SIG-M5 (cell line): ENCODE data around the gene LANCL1.
"Not testable (repeated sequence)": the region's sequence is repeated elsewhere in the genome, so short reads cannot be mapped to it uniquely, and the experiment has no call there.

ENCODE experiments used
- DNase-seq: peaks from one replicate; lab custom pipeline; 2025; lab: John Stamatoyannopoulos, UW

LANCL1 gene

DNA sequence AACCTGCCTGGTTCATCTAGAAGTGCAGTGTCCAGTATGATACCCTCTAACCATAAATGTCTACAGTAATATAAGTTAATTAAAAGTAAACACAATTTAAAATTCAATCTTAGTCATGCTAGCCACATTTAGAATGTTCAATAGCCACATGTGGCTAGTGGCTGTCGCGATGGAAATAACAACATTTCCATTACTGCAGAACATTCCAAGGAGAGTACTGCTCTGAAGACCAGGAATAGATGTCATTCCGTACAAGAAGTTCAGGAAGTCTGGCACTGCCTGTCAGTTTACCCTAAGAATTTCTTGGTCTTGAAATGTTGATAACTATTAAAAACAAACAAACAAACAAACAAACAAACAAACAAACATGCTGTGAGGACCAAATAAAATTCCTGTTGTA lies 17.2 kb downstream of the LANCL1 start:
- DNase-seq = no peak

DNA sequence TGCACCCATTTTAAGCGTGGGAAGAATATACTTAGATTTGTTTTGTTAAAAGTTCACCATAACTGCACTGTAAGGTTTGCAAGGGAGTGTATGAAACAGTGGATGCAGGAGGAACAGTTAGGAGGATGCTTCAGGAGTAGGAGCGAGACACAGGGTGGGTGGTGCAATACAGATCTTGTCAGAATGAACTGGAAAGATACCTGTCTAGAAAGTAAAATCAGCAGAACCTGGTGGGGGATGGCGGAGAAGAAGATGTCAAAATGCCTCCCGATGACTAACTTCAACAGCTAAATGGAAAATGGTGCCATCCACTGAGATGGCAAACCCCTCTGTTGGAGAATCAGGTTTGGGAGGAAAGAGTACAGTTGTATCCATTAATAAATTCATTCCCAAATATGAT lies 18.2 kb downstream of the LANCL1 start:
- no peak for DNase-seq

DNA sequence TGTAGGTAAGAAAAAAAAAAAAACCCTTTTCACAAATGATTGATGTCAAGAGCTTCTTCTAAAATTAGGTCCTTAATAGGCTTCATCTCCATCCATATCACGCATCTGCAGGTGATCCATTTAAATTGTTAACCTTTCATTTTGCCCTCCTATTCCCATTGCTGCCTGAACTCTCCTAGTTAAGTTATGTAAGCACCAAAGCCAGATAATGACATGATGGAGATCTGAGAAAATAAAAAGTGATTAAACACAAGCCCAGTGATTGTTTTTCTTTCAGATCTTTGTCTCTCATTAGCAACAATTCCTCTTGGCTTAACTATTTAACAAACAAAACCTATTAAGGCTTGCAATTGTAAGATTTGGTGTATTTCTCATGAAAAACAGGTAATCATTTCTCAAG lies 20.0 kb downstream of the LANCL1 start:
- no peak for DNase-seq

DNA sequence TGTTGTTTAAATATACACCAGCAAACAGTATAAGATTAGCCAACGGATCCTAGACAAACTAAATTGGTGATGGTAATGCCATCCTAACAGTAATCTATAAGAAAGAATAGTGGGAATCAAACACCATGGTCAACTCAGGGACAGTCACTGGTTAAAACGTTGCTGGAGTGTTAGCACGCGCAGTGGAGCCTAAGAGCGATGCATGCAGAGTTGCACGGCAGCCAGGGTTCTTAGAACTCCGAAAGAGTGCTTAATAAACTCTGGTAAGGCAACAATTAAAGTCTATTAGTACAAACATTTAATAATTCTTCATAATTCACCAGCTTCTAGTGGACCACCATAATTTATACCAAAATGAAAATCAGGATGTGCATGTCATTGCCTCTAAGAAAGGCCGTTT lies 22.2 kb downstream of the LANCL1 start:
- no peak for DNase-seq

DNA sequence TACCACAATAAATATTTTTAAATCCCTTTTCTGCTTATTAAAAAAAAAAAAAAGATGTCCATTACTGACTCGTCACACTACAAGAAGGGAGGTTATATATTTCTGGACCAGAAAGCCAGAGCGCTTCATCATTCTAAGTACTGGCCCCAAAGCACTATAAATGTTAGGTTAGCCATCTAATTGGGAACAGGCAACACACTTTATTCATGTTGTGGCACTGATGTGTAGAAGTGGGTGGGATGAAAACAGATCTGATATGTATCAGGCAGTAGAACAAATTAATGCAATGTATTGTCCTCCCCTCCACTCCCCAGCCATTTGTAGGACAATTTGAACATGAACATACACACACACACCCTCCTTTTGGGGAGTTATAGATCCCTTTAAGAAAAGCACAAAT lies 24.4 kb downstream of the LANCL1 start:
- DNase-seq = no peak

DNA sequence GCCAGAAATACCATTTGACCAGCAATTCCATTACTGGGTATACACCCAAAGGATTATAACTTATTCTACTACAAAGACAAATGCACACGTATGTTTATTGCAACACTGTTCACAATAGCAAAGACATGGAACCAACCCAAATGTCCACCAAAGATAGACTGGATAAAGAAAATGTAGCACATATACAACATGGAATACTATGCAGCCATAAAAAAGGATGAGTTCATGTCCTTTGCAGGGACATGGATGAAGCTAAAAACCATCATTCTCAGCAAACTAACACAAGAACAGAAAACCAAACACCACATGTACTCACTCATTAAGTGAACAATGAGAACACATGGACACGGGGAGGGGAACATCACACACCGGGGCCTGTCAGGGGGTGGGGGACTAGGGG lies 25.6 kb downstream of the LANCL1 start:
- DNase-seq = not testable (repeated sequence)

DNA sequence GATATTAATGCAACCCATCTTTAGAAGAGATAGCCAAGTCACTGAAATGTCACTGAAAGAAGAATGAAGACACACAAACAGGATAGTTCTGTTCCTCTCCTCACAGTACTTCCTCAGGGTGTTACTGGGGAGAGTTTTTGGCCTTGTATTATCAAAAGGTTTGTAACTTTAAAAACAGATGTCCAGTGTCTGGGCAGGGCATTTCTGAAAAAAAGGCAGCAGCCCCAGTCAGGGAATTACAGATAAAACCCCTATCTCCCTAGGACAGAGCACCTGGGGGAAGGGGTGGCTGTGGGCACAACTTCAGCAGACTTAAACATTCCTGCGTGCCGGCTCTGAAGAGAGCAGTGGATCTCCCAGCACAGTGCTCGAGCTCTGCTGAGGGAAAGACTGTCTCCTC lies 30.8 kb downstream of the LANCL1 start:
- no peak for DNase-seq

DNA sequence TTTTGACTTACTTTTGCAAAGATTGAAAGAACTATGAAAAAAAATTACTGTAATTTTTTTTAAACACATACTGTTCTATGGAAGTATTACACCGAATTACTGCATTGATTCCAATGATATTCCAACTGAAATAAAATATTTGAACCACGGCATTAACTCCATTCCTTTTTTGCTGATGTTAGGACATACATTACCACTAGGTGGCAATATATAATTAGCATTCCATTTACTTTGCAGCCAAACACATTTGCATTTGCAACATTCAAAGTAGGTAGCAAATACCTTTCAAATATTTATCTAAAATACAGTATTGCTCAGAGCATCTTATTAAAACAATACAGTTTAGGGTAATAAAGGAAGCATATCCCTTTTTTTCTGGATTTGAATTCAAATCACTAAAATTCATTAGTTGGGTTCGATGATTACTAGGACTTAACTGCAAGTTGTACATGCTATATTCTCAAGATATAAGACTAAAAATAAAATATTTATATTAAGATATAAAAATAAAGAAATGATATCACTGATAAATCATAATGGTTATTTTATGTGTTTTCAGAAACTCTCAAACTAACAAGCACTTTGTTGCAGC lies 31.3 kb downstream of the LANCL1 start:
- DNase-seq = no peak

DNA sequence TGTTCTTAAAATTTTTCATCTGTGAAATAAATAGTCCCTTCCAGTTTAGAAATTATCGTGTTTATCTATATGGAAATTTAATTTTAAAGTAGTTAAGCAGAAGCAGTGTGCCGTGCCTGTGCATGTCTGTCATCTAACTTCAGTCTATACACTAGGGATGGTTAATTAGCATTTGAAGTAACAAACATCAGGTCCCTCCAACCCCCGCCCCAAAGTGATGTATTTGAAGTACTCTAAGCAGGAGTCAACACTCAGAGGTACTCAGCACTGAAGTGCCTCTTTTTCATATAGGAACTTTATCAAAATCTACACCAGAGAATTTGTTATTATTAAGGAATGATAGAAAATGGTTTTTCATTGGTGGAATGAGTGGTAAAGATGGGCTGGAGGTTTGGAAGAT lies 33.0 kb downstream of the LANCL1 start:
- no peak for DNase-seq

DNA sequence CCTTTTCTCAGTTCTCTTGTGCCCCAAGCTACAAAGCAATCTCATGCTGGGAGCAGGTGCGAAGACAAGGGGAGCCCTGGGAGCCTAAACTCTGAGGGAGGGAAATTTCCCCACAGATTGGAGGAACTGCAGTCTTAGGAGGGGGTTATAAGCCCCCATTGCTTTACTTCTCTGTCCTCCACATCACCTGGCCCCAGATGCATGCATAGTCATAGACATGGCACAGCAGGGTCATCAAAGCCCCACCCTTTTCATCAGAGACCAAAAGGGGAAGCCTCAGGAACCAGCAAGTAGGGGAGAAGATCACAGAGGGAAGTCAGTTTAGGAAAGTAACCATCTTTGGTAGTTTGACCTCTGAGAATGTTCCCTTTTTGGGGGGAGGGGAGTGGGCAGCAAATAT lies 33.7 kb downstream of the LANCL1 start:
- DNase-seq = no peak

DNA sequence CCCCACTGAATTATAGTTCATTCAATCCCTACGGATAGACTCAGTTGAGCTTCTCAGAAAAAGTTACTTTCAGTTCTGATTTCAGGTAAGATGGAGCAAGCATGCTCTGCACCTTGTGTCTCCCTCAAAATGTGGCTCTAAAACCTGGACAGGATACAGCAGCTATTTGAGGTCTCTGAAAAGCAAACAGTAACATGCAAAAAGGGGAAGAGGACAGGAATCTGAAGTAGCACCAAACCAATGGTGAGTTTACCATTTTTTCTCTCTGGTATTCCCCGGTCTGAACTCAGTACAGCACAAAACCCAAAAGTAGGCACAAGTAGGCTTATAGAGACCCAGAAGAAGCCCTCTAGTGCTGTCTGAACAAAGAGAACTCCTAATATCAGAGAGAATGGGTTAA lies 34.1 kb downstream of the LANCL1 start:
- no peak for DNase-seq

DNA sequence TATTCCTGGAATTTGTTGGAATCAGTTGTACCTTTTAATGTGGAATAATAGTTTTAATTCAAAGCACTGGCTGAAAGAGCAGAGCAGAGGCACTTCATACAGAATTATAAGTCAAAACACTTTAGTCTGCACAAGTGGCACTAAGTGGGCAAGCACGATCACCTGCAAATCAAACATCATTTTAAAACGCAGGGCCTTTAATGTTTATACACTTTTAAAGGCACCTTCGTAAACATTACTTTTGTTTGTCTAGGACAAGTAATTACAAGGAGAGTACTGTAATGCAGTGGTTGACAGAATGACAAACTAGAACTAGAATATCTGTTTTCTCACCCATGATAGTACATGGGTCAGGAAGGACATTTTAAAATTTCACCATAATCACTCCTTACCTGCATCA lies 36.4 kb downstream of the LANCL1 start:
- no peak for DNase-seq

DNA sequence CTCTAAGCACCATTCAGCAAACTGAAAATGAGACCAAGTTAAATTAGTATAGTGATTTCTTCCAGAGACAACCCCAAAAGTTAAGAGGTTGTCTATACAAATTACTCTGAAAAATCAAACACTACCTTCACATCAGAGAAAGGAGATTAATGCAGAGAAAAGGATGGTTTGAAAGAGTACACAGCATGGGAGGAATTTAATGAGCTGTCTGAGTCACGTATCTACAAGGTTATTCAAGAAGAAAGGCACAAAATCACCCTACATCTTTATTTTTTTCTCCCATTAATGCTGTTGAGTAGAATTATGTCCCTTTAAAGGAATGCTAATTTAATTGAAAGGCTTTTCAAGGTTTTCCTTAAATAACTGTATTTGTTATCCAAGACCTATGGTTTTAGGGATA lies 41.1 kb downstream of the LANCL1 start:
- DNase-seq = no peak

DNA sequence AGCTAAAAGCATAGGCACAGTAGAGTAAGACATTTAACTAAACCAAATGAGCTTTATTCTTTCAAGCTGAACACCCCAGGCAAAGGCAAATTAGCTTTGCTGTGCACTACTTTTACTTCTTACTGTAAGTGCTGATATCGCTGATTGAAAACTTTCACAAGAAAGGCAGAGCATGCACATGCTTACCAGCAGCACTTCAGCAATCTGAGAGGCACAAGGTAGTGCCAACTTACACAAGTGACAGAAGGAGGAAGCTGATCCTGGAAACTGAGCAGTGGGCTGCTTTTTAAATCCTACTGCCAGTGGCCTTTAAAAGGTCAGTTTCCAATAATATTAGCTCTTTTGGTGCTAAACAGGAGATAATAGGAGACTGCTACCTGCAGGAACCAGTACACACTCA lies 43.9 kb downstream of the LANCL1 start:
- no peak for DNase-seq

DNA sequence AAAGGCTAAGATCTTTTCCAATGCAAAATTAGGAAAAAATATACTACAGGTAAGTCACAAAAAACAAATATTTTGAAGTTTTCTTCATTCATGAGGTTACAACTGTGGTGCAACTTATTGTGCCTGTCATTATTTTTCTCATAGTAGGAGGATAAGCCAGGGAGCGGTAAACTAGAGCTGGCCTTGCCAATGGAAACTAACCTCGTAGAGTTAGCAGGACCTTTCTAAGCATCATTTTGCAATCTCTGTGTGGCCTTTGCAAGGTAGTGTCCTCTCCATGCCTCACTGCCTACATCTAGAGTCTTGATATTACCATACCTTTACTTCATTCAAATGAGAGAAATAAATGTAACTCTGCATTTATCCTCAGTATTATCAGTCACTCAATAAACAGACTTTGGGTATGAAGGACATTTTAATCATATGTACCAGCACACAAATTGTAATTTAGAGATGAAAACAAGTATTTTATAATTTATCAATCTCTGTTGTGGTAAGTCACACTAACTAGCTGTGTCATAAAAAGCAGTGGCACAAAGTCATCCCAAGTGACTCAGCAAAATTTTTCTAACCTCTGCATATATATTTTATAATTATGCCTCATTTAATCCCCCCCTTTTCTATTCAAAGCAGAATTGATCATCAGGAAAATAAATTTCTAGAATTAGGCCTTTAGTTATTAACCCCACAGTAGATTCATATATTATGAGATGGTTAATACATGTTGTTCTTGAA lies 47.0 kb downstream of the LANCL1 start:
- no peak for DNase-seq

DNA sequence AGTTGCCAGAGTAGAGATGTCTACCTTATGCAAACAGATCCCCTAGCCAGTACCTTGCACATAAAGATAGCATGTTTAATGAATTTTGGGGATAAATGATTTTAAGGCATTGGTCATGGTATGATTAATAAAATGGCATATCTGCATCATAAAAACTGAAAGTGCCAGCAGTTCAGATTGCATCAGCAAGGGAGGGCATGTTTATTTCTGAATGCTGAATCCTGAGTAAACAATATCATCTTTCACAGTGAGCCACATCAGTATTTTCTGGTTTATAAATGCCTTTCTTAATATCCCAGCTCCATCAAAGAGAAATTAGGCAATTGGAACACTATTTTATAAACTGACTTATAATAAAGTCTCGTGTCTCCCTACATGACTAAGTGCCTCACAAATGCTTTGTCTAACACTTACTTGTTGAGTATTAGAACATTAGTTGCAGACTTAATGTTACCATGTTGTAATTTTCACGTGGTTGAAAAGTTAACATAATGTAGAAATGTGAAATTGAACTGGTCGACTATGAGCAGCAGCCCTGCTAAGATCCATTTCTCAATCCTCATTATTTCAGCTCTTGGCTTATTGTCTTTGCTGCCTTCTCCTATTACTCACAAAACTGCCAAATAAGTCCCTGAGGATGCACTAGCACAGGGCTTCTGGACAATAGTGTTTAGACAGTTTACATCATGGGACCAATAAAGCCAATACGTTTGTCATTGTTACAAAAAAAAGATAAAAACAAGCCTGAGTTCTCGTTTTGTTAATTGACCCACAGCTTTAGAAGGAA lies 48.0 kb downstream of the LANCL1 start:
- DNase-seq = no peak

DNA sequence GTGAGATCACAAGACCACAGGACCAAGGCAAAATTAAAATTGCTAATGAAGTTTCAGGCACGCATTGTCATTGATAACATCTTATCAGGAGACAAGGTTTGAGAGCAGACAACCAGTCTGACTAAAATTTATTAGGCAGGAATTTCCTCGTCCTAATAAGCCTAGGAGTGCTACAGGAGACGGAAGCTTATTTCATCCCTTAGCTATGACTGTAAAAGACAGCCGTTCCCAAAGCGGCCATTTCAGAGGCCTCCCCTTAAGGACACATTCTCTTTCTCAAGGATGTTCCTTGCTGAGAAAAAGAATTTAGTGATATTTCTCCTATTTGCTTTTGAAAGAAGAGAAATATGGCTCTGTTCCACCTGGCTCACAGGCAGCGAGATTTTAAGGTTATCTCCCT lies 49.2 kb downstream of the LANCL1 start:
- not testable (repeated sequence) for DNase-seq

DNA sequence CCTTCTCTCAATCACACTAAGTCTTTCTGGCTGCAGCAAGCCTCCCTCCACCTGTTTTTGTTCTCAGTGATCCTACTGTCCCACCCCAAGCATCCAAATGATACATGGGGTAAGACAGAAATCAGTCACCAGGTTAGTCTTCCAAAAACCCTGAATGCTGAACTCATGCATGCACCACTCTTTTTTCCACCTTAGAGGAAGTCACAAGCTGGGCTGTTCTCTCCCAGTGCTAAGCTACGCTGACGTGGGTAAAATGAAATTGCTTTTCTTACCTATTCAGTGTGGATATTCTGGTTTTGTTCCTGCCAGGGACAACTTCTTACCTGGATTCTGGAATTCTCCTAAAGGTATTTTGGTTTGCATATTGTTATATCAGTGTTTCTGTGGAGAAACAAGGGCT lies 54.2 kb downstream of the LANCL1 start:
- no peak for DNase-seq

DNA sequence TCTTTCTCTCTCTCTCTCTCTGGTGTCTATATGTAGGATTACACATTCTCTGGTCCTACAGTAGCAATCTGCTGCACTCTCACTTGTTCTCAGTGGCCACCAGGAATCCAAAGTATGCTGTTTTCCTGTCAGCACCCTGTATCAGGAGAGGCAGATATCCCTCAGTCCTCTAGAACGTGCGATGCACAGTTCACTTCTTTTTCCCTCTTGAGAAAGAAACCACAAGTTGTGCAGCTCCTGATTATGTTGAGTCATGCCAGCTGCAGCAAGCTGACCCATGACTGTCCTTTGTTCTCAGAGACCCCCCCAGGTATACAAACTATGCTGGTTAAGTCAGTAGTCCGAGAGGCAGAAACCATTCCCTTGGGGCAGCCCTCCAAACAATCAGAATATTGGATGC lies 54.6 kb downstream of the LANCL1 start:
- no peak for DNase-seq

DNA sequence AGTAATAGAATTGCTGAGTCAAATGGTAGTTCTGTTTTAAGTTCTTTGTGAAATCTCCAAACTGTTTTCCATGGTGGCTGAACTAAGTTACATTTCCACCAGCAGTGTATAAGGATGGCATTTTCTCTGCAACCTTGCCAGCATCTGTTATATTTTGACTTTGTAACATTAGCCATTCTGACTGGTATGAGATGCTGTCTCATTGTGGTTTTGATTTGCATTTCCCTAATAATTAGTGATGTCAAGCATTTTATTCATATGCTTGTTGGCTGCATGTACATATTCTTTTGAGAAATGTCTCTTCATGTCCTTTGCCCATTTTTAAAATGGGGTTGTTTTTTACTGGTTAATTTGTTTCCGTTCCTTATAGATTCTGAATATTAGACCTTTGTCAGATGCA lies 63.9 kb downstream of the LANCL1 start:
- DNase-seq = no peak

DNA sequence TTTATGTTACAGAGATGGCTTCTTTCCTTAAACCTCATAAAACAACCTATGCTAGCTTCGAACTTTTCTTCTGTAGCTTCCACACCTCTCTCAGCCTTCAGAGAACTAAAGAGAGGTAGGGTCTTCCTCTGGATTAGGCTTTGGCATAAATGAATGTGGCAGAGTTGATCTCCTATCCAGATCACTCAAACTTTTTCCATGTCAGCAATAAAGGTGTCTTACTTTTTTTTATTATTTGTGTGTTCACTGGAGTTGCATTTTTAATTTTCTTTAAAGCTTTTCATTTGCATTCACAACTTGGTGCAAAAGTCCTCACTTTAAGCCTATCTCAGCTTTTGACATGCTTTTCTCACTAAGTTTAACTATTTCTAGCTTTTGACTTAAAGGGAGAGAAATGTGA lies 66.0 kb downstream of the LANCL1 start:
- DNase-seq = no peak

DNA sequence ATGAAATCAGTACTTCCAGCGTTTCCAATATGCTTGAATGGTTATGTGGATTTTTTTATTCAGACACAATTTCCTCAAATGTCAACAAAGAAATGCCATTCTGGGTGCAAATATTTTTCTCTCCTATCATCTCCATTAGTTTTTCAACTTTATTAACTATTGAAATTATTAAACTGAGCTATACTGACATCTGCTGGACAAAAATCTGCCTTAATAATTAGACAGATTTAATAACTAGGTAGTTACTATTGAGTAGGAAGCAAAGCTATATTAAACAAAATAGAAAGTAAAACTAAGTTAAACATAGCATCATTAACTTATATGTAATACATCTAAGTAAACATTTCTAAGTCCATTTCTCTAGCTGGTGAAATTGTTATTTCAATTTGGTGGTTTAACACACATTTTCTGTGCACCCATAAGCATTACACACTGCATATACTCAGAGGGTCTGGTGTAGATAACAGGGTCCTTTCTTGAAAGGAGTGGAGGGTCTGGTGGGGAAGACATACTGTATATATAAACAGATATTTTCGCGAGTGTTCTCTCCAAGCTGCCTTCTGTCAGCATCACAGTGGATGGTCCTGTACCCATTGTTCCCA lies 77.0 kb downstream of the LANCL1 start:
- DNase-seq = no peak

DNA sequence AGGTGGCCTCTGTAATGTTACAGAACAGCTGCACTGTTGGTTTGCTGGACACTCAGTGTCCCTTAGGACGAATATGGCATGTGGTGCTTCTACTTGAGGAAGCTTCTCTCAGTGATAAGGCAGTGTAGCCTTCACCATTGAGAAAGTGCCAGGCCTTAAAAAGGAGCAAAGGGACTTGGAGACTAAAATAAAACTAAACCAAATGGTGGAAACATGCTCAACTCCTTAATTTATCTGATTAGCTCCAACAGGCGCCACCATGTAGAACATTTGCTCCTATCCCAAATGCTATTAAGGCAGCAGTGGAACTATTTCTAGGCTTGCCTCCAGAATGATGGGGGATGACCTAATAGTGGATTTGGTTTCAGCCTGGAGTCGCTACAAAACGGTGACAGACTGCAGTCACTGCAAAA lies 84.1 kb downstream of the LANCL1 start:
- DNase-seq = no peak
